Endothelial cell (in vitro differentiated cells): ENCODE measurements around the gene TPBG. TPM values are rescaled to one million over a fixed set of nuclear protein-coding genes. Genes with fewer than 3 reads are reported as not detected.

ENCODE experiments used
- DNase-seq: peaks from one replicate; pipeline ENCODE4 v3.0.0; 2021; ENCODE audit warnings: low spot score
- H3K27ac Mint-ChIP-seq: one replicate; pipeline ENCODE4 v1.8.0; 2021; ENCODE audit warnings: mixed read lengths, inconsistent platforms; ENCODE audit not compliant: unreplicated experiment
- H3K27me3 Mint-ChIP-seq: one replicate; pipeline ENCODE4 v1.8.0; 2021; ENCODE audit warnings: mild to moderate bottlenecking, moderate library complexity, mixed read lengths, inconsistent platforms; ENCODE audit not compliant: unreplicated experiment
- H3K36me3 Mint-ChIP-seq: one replicate; pipeline ENCODE4 v1.8.0; 2021; ENCODE audit warnings: mild to moderate bottlenecking, low read depth, mixed read lengths, inconsistent platforms; ENCODE audit not compliant: unreplicated experiment
- H3K4me1 Mint-ChIP-seq: one replicate; pipeline ENCODE4 v1.8.0; 2021; ENCODE audit warnings: mild to moderate bottlenecking, mixed read lengths, inconsistent platforms; ENCODE audit not compliant: unreplicated experiment
- H3K4me3 Mint-ChIP-seq: one replicate; pipeline ENCODE4 v1.8.0; 2021; ENCODE audit warnings: mild to moderate bottlenecking, mixed read lengths, inconsistent platforms; ENCODE audit not compliant: unreplicated experiment
- H3K9me3 Mint-ChIP-seq: one replicate; pipeline ENCODE4 v1.8.0; 2021; ENCODE audit warnings: mixed read lengths, inconsistent platforms; ENCODE audit not compliant: unreplicated experiment
- CTCF ChIP-seq: fragments of 200-600 bp; sonication (generic); IDR thresholded peaks from one replicate; pipeline ENCODE4 v1.5.0; 2021; ENCODE audit warnings: antibody characterized with exemption; ENCODE audit not compliant: unreplicated experiment
- total RNA-seq: library from RNA; stranded (reverse); fragmentation: NEBNext Ultra II Directional; extraction: Animal tissue kit (Norgen Biotek cat#: 25700); gene quantifications from one replicate; pipeline ENCODE4 v1.2.1, GENCODE V29; 2021; ENCODE audit not compliant: unreplicated experiment

Gene TPBG
- total RNA-seq, 1 donor from 2014 or later, result 21.8 TPM

GRCh38 chr6:82374516-82374915 is 10.9 kb downstream of the TPBG start:
- no peak overlapping the region for H3K27ac Mint-ChIP-seq
- no peaks in the 10 kb centered on the region for H3K36me3 Mint-ChIP-seq
- no peak for TF ChIP-seq CTCF
- no peaks in the 10 kb centered on the region for H3K4me1 Mint-ChIP-seq
- DNase-seq, result no peak
- no peak overlapping the region for H3K4me3 Mint-ChIP-seq
- no peaks in the 10 kb centered on the region for H3K9me3 Mint-ChIP-seq
- H3K27me3 Mint-ChIP-seq, result no peaks in the 10 kb centered on the region

DNA sequence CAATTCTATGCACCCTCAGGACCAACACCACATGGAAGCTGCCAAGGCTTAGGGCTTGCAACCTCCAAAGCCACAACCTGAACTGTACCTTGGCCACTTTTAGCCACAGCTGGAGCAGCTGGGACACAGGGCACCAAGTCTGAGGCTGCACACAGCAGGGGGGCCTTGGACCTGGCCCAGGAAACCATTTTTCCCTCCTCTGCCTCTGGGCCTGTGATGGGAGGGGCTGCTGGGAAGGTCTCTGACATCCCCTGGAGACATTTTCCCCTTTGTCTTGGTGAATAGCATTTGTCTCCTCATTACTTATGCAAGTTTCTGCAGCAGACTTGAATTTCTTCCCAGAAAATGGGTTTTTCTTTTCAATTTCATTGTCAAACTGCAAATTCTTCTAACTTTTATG is 13.0 kb downstream of the TPBG start:
- Mint-ChIP-seq H3K4me3 (no peak overlapping the region), H3K4me1 (no peaks in the 10 kb centered on the region), H3K27me3 (no peaks in the 10 kb centered on the region), H3K9me3 (no peaks in the 10 kb centered on the region), H3K36me3 (no peaks in the 10 kb centered on the region), H3K27ac (no peak overlapping the region)
- DNase-seq, result no peak
- TF ChIP-seq CTCF, result no peak

GRCh38 chr6:82380566-82381185 is 17.1 kb downstream of the TPBG start:
- Mint-ChIP-seq H3K4me1 (no peaks in the 10 kb centered on the region), H3K27me3 (no peaks in the 10 kb centered on the region), H3K36me3 (no peaks in the 10 kb centered on the region), H3K9me3 (no peaks in the 10 kb centered on the region), H3K4me3 (no peak overlapping the region), H3K27ac (no peak overlapping the region)
- TF ChIP-seq CTCF, result no peak
- DNase-seq, result no peak

DNA sequence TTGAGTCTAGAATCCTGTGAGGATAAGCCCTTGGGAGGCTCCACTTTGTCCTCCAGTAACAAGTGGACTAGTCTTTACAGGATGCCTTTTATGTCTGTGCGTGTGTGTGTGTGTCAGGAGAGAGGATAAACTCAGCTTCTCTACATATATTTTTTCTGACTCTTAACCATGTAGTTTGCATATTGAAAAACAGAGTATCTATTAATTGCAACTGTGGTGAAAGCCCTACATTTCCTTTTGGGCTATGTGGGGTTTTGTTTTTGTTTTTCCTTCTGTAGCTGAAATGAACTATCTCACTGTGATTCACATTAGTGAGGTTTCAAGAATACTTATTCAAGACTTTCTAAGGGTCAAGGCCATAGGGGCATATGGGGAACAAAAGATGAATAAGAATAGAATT is 17.7 kb downstream of the TPBG start:
- Mint-ChIP-seq H3K36me3 (no peaks in the 10 kb centered on the region), H3K4me1 (no peaks in the 10 kb centered on the region), H3K27ac (no peak overlapping the region), H3K4me3 (no peak overlapping the region), H3K27me3 (no peaks in the 10 kb centered on the region), H3K9me3 (no peaks in the 10 kb centered on the region)
- no peak for TF ChIP-seq CTCF
- no peak for DNase-seq

DNA sequence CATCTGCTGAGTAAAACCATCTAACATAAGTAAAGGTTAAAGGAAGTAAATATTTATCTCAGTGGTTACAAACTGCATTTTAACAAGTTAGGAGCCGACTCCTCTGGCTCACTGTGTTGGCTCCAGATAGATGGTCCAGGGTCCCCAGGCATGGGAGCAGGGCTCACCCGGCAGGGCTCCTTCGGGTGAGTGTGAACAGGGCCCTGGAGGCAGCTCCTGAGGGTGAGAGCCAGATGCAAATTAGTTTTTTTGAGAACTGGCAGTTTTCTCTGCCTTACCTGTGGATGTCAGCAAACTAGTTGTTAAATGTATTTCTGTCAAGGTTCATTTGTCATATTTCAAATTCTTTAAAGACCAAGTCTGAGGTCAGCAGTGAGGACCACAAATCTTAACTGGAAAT is 21.5 kb downstream of the TPBG start:
- H3K9me3 Mint-ChIP-seq, result no peaks in the 10 kb centered on the region
- H3K4me1 Mint-ChIP-seq, result no peaks in the 10 kb centered on the region
- H3K27me3 Mint-ChIP-seq, result no peaks in the 10 kb centered on the region
- DNase-seq, result no peak
- no peak overlapping the region for H3K4me3 Mint-ChIP-seq
- TF ChIP-seq CTCF, result no peak
- H3K36me3 Mint-ChIP-seq, result no peaks in the 10 kb centered on the region
- no peak overlapping the region for H3K27ac Mint-ChIP-seq
